Gastrocnemius medialis (tissue), 4 donors: ENCODE results near the gene RARRES1.

Source experiments
- CTCF ChIP-seq, 5 experiments: fragments of 450-650 bp in 3 of 5; fragments of 200-600 bp in 2 of 5; sonication (generic) in 2 of 5; IDR thresholded peaks in 4 of 5; conservative IDR thresholded peaks in 1 of 5; 1 replicate in 4 of 5; 2 replicates in 1 of 5; pipeline ENCODE4 v1.5.1; 2016 to 2019; ENCODE audit warnings: antibody characterized with exemption in 5 of 5, mild to moderate bottlenecking in 3 of 5, moderate library complexity in 3 of 5
- POLR2A ChIP-seq, 2 donors: fragments of 450-650 bp; IDR thresholded peaks; one replicate each; pipeline ENCODE4 v1.6.1; 2017; ENCODE audit warnings: antibody characterized with exemption in 2 of 2, mild to moderate bottlenecking in 2 of 2, moderate library complexity in 2 of 2

- no peak for TF ChIP-seq POLR2A (IDR thresholded peaks at IDR 0.05)
- TF ChIP-seq CTCF (IDR thresholded peaks at IDR 0.05 in 4 of 5, conservative IDR thresholded peaks at IDR 0.05 in 1 of 5): no peak
Measured at GRCh38 chr3:158771982-158772381, 39.7 kb upstream of the RARRES1 start.
